HG02642 (cell line): ENCODE results near the gene MAPK14.
A peak's percentile ranks its signal among the peaks of the same experiment; 100 is the strongest.
"Not testable (repeated sequence)": the region's sequence is repeated elsewhere in the genome, so short reads cannot be mapped to it uniquely, and the experiment has no call there.

Experiments
- ATAC-seq: cut with Tn5 transposase; IDR thresholded peaks from one replicate; pipeline ENCODE4 v1.9.1; 2021; ENCODE audit warnings: mild to moderate bottlenecking; ENCODE audit not compliant: unreplicated experiment, poor library complexity

The MAPK14 gene

DNA sequence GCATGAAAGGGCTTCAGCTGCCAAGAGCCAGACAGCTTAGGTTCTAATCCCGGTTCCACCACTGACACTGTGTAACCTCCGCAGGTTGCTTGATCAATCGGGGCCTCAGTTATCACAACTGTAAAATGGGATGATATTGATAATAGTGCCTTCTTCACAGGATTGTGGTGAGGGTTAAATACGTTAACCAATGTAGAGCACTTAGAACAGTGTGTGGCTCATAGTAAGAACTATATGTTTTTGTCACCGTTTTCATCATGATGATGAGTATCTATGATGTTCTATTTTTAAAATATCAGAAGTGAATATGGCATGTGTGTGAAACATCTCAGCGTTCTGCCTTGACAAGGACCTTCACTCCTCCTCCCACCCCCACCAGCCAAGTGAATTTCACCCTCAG, 92.4 kb downstream of the MAPK14 start:
- no peak for ATAC-seq

DNA sequence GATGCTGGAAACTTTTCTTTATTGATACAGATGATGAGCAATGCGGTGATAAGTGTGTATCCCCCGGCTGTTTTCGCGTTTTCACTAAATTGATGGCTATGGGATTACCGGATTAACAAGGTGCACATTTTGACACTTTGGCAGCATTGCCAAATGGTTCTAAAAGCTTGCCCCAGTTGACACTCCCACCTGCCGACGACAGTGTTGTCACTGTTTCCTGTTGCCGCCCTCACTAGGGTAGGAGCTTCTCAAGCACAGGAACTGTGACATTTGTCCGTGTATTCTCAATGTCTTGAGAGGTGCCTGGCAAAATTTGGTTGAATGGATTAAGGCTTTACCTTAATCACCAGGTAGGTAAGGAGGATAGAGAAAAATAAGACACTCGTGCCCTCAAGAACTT, 92.9 kb downstream of the MAPK14 start:
- ATAC-seq: no peak

DNA sequence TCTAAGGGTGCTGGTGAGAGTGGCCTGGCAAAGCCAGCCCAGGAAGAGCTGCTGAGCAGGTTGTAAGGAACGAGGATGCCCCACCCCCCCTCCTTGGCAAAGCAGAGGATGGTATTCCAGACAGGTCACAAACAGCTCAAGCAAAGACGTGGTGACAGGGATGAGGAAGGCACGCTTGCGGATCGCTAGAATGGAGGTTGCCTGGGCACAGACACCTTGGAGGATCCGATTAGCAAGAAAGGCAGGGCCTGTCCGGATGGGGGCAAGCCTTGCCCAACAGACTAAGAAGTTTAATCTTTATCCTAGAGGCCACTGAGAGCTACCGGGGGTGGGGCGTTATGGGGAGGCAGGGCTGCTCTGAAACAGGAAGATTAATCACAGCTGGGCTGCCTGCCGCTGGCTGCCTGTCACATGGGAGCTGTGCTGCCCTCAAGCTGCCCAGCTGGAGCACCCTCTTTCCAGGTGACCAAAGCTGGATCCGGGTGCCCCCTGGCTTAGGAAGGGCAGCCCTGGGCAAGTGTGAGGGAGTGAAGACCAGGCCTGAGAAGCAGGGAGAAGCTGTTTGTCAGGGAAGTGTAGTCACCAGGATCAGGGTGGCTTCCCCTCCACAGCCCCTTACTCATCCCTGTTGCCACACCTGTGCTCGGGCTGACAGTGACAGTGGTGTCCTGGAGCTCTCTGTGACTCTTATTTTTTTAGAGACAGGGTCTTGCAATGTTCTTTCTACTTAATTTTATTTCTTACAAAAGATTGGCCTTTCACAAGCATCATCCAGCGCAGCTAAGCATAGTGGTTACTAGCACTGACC, 93.6 kb downstream of the MAPK14 start:
- ATAC-seq: no peak

DNA sequence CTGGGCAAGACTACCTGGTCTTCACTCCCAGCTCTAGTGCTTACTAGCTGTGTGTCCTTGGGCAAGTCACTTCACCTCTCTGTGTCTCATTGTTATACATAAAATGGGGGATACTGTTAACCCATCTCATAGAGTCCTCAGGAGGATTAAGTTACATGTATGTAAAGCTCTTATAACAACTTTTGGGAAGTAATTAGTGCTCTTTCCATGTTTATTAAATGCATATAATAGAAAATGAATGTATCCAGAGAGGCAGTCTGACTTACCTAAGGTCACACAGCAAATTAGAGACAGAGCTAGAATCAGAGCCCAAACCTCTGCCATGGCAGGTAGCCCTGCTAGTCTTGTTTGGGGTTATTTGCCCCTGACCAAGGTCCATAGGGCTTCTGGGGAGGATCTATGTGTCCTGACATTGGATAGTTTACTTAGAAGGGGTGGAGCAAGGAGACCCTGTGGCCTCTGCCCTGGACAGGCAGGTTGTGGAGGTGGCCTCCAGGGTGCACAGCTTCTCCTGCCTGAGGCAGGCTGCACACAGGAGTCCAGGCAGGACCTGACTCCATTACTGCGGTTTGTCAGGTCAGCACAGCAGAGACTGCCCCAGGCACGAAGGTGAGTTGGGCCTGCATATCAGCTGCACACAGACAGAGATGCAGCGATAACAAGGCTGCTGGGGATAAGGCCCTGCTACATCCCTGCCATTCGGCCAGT, 94.3 kb downstream of the MAPK14 start:
- no peak for ATAC-seq

DNA sequence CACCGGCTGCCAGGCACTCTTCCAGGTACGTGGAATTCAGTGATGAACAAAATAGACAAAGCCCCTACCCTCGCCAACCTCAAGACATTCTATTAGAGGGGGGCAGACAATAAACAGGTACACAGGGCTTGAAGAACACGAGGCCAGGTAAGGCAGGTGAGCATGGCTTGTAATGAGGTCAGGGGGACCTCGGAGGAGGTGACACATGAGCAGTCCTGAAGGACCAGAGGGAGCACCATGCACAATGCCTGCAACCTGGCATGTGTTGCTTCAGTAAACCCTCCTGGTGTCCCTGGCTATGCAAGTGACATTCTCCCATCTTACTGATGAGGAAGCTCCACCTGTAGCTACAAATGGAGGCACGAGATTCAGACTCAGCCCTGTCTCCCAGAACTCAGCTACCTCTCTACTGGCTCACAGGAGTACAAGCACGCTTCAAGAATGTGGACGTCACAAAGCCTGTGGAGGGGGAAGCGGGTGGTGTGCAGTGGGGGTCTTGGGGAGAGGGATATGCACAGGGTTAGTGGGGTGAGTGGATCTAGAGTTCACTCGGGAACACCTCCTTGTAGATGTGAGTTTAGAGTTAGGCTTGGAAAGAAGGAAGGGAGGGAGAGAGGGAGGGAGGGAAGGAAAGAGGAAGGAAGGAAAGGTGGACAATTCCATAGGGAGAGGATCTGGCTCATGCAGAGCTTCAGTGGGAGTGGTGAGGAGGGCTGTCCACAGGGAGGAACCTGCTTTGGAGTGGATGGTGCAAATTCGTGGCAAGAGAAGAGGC, 95.1 kb downstream of the MAPK14 start:
- no peak for ATAC-seq

DNA sequence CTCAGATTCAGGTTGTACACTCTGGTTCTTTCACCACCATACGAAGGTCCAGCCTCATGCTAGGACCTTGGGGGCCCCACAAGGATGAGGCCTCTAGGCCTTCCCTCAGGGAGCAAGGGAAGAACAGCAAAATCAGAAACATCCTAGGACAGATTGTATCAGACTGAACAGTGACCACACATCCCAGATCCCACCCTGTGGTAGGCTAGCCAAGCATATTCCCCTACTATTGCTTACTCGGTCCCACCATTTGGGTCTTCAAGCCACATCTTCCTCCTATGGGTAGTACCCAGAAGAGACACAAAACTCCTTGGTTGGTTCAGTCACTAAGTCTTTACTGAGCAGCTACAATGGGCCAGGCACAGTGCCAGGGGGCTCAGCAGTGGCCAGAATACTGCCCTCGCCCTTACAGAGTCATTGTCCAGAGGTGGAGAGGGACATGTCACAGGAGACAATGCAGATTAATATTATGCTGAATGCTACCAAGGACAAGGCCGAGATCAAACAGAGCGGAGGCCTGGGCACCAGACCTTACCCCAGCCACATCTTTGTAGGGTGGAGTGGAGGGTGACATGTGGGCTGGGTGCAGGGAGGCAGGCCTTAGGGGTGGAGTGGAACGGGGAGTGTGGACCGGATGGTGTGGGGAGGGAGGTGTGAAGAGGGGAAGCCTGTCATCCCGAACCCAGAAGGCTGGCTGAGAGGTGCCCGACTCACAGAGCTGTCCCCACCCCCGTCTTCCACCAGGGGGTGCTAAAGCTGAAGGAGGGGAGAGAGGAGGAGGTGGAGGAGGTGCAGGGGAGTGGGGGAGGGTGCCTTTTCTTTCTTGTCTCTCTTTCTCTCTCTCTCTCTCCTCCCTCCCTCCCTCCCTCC, 95.9 kb downstream of the MAPK14 start:
- peak; percentile 60 for ATAC-seq

DNA sequence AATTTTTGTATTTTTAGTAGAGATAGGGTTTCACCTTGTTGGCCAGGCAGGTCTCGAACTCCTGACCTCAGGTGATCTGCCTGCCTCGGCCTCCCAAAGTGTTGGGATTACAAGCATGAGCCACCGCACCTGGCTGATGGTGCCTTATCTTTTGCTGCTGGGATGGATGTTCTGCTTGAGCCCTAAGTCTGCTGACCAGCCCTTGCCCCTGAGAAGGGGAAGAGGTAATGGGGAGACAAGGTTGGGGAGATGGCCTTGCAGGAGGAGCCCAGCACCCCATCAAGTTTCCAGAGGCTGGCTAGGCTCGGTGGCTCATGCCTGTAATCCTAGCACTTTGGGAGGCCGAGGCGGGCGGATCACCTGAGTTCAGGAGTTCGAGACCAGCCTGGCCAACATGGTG, 96.7 kb downstream of the MAPK14 start:
- ATAC-seq: not testable (repeated sequence)

DNA sequence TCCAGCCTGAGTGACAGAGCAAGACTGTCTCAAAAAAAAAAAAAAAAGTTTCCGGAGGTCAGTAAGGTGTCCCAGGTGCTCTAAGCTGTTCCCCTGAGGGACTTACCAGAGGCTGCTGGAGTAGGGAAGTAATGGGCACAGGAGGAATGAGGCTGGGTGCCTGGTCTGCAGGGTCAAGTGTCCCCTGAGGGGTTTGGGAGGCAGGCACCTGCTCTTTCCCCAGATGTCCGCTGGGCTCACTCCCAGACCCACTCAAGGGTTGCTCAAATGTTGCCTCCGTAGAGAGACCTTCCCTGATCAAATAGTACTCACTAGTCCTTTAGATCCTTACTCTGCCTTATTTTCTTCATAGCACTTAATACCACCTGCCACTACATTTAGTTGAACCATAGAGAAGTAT, 97.3 kb downstream of the MAPK14 start:
- ATAC-seq: no peak

DNA sequence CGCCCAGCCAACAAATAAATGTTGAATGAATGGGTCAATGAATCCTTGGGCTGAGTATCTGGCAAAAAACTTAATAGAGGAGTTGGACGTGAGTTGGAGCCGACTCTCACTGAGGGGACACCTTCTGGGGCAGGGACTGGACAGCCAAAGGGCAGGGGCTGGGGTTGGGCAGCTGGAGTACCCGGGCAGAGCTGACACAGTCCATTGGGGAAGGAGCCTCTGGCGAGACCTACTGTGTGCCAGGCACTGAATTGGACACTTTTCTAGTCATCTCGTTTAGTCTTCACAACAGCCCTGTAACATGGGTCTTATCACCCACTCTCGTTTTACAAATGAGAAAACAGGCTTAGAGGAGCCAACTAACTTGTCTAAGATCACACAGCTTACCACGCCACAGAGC, 98.0 kb downstream of the MAPK14 start:
- no peak for ATAC-seq

DNA sequence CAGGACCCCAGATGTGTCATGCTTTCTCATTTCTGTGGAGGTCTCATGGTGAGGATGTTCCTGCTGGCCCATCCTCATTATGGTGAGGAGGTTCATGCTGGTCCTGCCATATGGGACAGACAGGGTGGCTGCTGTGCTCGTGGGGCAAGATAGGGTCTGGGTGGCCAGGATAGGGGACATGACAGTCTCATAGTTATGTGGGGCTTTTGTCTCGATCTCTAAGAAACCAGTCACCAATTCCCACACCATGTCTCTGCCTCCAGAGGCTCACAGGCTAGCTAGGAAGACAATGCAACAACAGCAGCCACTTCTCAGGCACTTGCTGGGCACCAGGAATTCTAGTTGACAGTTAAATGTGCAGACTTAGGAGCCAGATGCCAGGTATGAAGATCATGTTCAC, 98.5 kb downstream of the MAPK14 start:
- ATAC-seq: no peak

DNA sequence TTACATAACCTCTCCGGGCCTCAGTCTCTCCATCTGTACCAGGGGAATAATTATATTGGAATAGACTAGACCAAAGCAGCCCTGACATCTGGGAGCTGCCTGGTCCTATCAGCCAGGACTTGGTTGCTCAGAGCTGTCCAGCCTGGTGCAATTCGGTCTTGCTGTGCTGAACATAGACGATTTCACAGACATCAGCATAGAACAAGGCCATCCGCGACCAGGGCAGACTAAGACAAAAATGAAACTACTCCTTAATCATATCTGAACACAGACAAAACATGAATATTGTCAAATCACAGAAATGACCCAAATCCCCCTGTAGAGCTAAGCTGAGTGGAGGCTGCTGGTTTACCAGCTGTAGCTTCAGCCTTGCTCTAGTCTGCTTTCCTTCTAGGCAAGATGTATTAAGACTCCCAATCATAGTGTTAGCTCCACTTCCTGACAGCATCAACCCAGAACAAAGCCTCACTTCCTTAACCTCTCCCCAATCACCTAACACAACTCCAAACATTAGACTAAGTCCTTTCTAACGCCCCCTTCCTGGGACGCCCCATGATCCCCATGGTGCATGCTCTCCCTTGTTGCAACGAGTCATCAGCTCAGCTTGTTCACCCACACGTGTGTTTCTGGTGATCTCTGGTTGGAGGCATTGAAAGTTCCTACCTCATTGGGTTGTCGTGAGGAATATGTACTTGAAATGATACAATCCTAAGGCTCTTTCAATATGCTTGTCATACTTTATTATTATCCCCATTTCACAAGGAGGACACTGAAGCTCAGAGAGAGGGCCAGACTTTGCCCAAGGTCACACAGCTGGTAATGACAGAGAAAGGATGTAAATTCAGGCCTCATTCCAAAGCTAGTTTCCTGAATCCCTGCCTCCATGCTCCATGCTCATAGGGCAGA, 99.2 kb downstream of the MAPK14 start:
- ATAC-seq: no peak

DNA sequence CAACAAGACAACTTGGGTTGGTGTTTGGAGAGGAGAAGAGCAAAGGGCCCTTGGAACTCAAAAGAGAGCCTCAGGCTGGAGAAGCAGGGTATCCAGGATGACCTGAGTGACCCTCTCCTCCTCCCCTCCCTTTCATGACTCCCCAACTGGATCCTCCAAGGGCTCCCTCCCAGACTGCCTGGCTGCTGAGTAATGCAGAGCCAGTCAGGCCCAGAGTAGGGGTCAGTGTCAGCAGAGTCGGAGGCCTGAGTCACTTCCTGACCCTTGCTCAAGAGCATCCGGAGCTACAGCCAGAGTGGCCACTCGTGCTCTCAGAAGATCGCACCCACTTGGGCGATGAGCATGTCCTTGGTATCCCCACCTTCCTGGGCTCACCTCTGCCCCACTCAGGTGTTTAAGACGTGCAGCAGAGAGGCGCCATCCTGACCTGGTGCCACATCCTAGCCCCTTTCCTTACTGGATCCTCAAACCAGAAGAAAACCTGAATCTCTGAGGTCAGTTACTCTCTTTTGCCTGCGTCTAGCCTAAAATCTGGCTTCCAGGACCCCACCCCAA, 99.9 kb downstream of the MAPK14 start:
- ATAC-seq: no peak

DNA sequence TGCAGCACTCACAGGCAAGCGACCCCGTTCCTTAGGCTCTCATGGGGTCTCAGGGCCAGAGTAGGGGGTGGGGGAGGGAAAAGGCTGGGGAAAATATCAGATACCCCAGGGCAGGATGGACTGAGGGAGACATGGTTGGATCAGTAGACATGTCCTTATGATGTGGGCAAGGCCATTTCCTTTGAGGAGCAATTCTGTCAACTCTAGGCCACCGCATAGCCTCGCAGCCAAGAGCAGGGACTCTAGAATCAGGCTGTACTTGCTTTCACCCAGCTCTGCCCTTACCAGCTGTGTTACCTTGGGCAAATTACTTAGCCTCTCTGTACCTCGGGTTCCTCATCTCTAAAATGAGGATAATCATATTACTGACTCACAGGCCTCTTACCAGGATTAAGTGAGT, 100.5 kb downstream of the MAPK14 start:
- ATAC-seq: no peak

DNA sequence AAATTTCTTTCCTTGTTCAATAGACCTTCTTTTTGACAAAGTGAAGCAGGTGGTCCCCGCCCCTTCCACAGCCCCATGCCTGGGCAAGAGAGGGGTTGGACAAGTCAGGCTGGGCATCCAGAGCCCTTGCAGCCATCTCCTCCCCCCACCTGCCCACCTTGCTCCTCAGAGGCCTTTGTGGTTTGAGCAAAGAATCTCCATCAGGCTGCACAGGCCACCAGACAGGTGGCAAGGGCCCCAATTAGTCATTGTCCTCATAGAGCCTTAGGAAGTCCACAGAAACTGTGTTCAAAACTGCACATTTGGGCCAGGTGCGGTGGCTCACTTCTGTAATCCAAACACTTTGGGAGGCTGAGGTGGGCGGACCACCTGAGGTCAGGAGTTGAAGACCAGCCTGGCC, 101.2 kb downstream of the MAPK14 start:
- no peak for ATAC-seq

DNA sequence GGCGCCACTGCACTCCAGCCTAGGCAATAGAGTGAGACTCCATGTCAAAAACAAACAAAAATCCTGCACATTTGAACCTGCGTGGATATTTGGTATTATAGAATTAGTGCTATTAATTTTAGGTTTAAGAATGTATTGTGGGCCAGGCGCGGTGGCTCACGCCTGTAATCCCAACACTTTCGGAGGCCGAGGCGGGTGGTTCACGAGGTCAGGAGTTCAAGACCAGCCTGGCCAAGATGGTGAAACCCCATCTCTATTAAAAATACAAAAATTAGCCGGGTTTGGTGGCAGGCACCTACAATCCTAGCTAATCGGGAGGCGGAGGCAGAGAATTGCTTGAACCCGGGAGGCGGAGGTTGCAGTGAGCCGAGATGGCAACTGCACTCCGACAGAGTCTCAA, 101.7 kb downstream of the MAPK14 start:
- not testable (repeated sequence) for ATAC-seq

DNA sequence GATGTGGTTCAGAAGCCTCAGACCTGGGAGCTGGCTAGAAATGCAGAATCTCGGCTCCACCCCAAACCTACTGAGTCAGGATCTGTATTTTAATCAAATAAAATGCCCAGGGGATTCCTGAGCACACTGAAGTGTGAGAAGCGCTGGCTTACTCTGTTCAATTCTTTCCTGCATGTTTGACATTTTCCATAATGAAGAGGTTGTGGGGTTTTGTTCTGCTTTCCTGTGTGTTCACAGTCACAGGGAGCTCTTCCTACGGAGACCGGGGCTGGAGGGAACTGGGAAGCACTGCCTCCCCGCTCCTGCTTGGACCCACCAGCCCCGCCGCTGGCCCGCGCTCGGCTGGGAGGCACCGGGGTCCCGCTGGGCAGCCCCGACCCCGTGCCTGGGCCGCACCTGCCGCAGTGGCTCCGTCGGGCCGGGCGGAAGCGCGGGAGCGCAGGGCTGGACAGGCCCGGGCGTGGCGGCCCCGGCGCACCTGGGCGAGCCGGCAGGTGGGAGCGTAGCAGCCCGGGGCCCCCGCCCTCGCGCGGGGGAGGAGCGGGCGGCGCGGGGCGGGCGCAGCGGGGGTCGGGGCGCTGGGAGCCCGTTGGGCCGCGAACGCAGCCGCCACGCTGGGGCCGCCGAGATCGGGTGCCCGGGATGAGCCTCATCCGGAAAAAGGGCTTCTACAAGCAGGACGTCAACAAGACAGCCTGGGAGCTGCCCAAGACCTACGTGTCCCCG, 102.5 kb downstream of the MAPK14 start, which contains the start of gene MAPK13:
MAPK13 (plus strand) TSS at position 573 of the 726 bp plus-strand sequence; CDS start at position 643, 70 bp downstream.
- no peak for ATAC-seq

DNA sequence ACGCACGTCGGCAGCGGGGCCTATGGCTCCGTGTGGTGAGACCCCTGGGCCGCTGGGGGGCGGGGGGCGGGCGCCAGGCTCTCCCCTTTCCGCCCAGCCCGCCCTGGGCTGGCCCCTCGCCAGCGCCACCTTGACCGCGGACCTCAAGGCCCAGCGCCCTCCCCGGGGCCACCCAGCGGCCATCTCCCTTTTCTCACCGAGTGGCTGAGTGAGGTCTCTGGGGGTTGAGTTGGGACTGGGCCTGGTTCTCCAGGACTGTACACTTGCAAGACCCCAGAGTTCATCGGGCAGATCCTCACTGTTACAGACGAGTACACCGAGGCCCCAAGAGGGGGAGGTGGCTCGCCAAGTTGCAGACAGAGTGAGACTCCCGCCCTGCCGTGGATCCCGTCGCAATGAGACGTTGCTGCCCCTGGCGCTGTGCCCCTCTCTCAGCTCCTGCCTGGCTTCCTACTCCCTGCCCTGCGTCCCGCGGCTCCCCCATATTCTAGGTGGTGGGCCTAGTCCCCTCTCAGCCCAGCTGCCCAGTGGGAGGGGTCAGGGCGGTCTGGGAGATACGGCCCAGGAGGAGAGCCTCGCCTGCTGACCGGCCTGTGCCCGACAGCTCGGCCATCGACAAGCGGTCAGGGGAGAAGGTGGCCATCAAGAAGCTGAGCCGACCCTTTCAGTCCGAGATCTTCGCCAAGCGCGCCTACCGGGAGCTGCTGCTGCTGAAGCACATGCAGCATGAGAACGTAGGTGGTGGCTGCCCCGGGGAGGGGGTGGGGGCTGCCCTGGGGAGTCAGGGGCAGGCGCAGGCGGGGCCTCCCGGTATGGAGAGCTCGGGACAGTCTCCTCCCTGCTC, 103.3 kb downstream of the MAPK14 start:
- ATAC-seq: peak; percentile 36
